ENCODE measurements around the gene RAD51B. TPM values are rescaled to one million over a fixed set of nuclear protein-coding genes. Genes with fewer than 3 reads are reported as not detected.
"Not testable (repeated sequence)": the region's sequence is repeated elsewhere in the genome, so short reads cannot be mapped to it uniquely, and the experiment has no call there.

RAD51B gene
- total and polyA plus RNA-seq, 7 donors: 2.4 to 24.4 (median 7.1) TPM

DNA sequence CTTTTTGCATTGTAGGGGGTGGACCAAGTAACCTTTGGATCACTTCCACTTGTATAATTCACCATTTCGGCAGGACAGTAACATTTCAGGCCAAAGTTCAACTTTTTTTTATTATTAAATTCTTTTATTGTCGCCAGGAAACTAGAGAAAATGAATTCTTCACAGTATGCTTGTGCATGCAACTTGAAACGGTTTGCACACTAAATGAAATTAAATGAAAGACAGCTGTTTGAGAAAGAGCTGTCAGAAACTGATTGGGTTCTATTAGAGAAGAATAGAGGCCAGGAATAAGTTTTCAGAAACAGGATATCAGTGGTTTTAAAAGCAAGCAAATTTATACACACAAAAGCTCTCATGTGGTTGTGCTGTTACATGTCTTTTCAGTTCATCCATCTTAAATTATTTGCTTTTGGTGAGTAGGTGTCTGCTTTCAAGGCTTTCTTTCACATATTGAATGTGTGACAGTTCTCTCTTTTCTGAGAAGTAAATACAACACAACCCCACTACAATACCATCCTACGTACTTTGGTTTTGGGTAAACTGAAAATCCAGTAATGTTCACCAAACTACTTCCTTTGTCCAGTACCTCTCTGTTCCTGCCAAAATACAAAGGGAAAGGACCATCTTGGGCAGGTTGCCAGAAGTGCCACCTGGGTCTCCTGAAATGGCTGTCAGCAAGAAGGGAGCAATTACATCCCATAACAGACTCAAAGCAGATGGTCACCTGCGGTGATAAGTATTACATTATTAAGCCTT, 291.7 kb downstream of the RAD51B start:
- 15 to 63% methylated on average over 5 of the region's 5 CpGs for WGBS, 2 donors

GRCh38 chr14:68111853-68112270, 292.3 kb downstream of the RAD51B start:
- no peak for DNase-seq
- WGBS, 2 donors: 34 to 82% methylated on average over 2 of the region's 2 CpGs
- Histone ChIP-seq H3K4me1 (peaks cover 0 to 41% (median 23%) of the 10 kb centered on the region in 4 donors), H3K27me3 (no peaks in the 10 kb centered on the region), H3K27ac (peak overlapping the region in 2 of 4 donors; percentile 79 to 88), H3K4me3 (no peak overlapping the region), H3K36me3 (no peaks in the 10 kb centered on the region), H3K9me3 (no peaks in the 10 kb centered on the region)
- TF ChIP-seq EP300 (IDR thresholded peaks at IDR 0.05): no peak
- TF ChIP-seq POLR2A (IDR thresholded peaks at IDR 0.05): no peak
- intact Hi-C loops (cut with DNase I): no loop called here

More for the DNA sequence above, 291.7 kb downstream of the RAD51B start:
- H3K4me1 ChIP-seq: peaks cover 0 to 46% (median 25%) of the 10 kb centered on the region in 4 donors
- H3K4me3 ChIP-seq: no peak overlapping the region
- no peaks in the 10 kb centered on the region for H3K9me3 ChIP-seq
- TF ChIP-seq EP300 (IDR thresholded peaks at IDR 0.05) (no peak), CTCF (IDR thresholded peaks at IDR 0.05) (no peak), POLR2A (IDR thresholded peaks at IDR 0.05) (no peak), POLR2AphosphoS5 (IDR thresholded peaks at IDR 0.05) (no peak)
- H3K27ac ChIP-seq: peak overlapping the region in 3 of 4 donors; percentile 69 to 88 (median 79)
- DNase-seq: no peak
- H3K27me3 ChIP-seq: no peaks in the 10 kb centered on the region
- no peaks in the 10 kb centered on the region for H3K36me3 ChIP-seq
- intact Hi-C loops (cut with DNase I): no loop called here

DNA sequence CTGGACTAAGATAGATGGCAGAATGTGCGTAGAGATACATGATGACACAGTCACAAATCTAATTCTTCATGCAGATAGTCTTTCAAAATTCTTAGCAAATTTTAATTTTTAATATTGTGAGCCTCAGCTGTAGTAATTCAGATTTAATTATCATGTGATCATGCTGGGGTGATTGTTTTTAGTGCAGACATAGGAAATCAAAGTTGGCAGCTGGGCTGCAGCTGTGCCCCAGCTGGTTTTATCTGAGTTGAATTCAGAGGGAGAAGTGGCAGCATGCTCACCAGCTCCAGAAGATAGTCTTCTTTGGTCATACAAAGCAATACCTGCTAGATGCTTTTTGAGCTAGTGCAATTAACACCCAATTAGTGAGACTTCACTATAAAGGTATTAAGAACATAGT, 292.9 kb downstream of the RAD51B start:
- Histone ChIP-seq H3K4me3 (no peak overlapping the region), H3K27ac (no peak overlapping the region), H3K9me3 (no peaks in the 10 kb centered on the region), H3K36me3 (no peaks in the 10 kb centered on the region), H3K27me3 (no peaks in the 10 kb centered on the region), H3K4me1 (peaks cover 0 to 41% (median 24%) of the 10 kb centered on the region in 4 donors)
- DNase-seq: no peak
- TF ChIP-seq POLR2A (IDR thresholded peaks at IDR 0.05) (no peak), POLR2AphosphoS5 (IDR thresholded peaks at IDR 0.05) (no peak), EP300 (IDR thresholded peaks at IDR 0.05) (no peak), CTCF (IDR thresholded peaks at IDR 0.05) (no peak)
- WGBS, 2 donors: 97 to 98% methylated on average over 1 of the region's 1 CpG
- intact Hi-C loops (cut with DNase I): no loop called here

DNA sequence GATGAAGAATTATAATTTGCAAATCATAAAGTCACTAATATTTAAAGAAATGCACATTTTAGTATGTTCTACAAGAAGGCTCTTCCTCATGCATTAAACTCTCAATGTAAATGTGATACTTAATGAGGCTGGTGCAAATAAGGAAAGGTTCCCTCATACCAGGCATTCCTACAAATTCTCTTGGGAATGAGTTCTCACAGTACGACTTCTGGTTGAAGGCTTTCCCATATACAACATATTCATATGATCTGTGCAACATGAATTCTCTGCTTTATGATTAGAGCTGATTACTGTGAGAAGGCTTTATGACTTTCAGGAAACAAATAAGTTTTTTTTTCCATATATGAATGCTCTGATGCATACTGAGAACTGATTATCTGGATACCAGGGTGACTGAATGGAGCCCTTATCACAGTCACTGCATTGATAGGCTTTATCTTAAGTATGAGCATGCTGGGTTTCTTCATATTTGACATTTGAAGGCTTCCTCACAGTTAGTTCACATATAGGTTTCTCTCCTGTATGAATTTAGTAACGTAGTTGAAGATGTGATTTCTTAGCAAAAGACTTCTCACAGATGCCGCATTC, 293.9 kb downstream of the RAD51B start:
- 85 to 93% methylated on average over 3 of the region's 3 CpGs for WGBS, 2 donors
- no peaks in the 10 kb centered on the region for H3K27me3 ChIP-seq
- H3K36me3 ChIP-seq: no peaks in the 10 kb centered on the region
- no peaks in the 10 kb centered on the region for H3K9me3 ChIP-seq
- no peak overlapping the region for H3K27ac ChIP-seq
- TF ChIP-seq POLR2AphosphoS5 (IDR thresholded peaks at IDR 0.05): no peak
- no peak for TF ChIP-seq CTCF (IDR thresholded peaks at IDR 0.05)
- no peak for TF ChIP-seq POLR2A (IDR thresholded peaks at IDR 0.05)
- no peak for TF ChIP-seq EP300 (IDR thresholded peaks at IDR 0.05)
- H3K4me3 ChIP-seq: no peak overlapping the region
- no peak for DNase-seq
- H3K4me1 ChIP-seq: peaks cover 0 to 50% (median 30%) of the 10 kb centered on the region in 4 donors
- intact Hi-C loops (cut with DNase I): no loop called here

DNA sequence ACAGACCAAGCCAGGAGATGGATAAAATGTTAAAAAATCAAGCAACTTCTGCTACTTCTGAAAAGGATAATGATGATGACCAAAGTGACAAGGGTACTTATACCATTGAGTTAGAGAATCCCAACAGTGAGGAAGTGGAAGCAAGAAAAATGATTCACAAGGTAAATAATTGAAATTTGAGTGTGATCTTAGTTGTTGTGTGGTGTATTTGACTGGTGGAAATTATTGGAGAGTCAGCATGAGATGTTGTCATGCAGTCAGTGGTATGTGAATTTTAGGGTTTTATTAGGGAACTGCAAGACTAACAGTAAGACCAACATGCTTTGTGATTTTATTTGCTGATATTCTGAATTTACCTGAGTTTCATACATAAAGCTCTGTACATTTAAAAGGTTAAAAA, 296.4 kb downstream of the RAD51B start:
- H3K9me3 ChIP-seq; DNase-seq; H3K27me3 ChIP-seq; intact Hi-C loops (cut with DNase I); H3K4me3 ChIP-seq; H3K27ac ChIP-seq; H3K36me3 ChIP-seq: not testable (repeated sequence)
- H3K4me1 ChIP-seq: peaks cover 0 to 33% (median 20%) of the 10 kb centered on the region in 4 donors
